ENCODE data around the gene RASA3. TPM values are rescaled to one million over a fixed set of nuclear protein-coding genes. Genes with fewer than 3 reads are reported as not detected.

Gene RASA3
- total and polyA plus RNA-seq, 9 of the 15 experiments (the other 6 are each of a cell fraction or from before 2014, with no cell fraction given), result 0.72 to 25.3 (median 14.4) TPM

DNA sequence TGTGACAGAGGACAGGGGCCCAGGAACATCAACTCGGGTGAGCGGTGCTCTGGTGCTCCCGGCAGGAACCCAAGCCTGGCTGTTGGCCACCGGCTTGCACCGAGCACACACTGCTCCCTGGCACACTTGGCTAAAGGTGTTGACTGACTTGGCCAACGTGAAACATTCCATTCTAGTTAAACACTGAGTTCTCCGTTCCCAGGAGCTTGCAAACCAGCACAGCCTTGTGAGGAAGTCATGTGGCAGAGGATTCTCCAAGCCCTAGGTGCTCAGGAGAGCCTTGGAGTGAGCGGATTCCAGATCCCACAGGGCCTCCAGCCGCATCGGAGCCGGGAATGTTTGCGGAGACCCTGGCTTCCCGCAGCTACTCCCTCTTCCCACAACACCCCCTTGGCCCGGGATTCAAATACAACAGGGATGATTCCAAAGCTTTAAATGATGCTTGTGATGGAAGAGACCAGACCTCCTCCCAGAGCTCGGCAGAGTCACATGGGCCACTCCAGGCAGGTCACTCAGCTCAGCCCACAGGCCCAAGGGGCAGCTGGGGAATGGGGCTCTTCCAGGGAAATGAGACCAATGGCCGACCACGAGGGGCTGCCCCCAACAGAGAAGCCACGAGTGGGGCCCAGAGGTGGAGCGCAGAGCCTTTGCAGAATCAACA is 161.5 kb downstream of the RASA3 start:
- H3K79me2 ChIP-seq (ENCODE audit: control insufficient read depth, insufficient read depth, low read length), result no peaks in the 10 kb centered on the region
- intact Hi-C loops (cut with micrococcal nuclease) (no loop called here), in situ Hi-C loops (cut with MboI) (no loop called here)
- DNase-seq (ENCODE audit: extremely low read depth in 1 of 4, low spot score in 3 of 4) (no peak), FAIRE-seq (no peak), ATAC-seq (no peak)
- H3K27ac ChIP-seq (ENCODE audit: extremely low read depth, low read depth, low read length), result no peak overlapping the region
- H3K9ac ChIP-seq (ENCODE audit: insufficient read depth in 1 of 2, low read depth in 2 of 2, low read length in 2 of 2), result no peak overlapping the region
- H3K4me1 ChIP-seq (replicated peaks in 1 of 2; ENCODE audit: control insufficient read depth in 2 of 2, insufficient read depth in 2 of 2, low read length in 2 of 2), result no peaks in the 10 kb centered on the region
- no peaks in the 10 kb centered on the region for H3K9me1 ChIP-seq (ENCODE audit: control insufficient read depth, insufficient read depth, low read length)
- no TSS peak for BruUV-seq (replicated peaks)
- H2AFZ ChIP-seq (ENCODE audit: low read depth, low read length), result no peak overlapping the region
- peaks cover 6% of the 10 kb centered on the region; the same call in 1 of the 3 replicates for H3K36me3 ChIP-seq (ENCODE audit: control insufficient read depth, insufficient read depth, low read length)
- ChIA-PET CTCF (ENCODE audit: low intra/inter-chr PET ratio) (no interaction called here), POLR2A (no interaction called here)
- H3K9me3 ChIP-seq (replicated peaks; ENCODE audit: control insufficient read depth, insufficient read depth, low read depth, low read length), result no peaks in the 10 kb centered on the region
- no peaks in the 10 kb centered on the region for H4K20me1 ChIP-seq (replicated peaks; ENCODE audit: control insufficient read depth, insufficient read depth, low read length)
- H3K4me3 ChIP-seq, result no peak overlapping the region
- 60% methylated on average over 11 of the region's 19 CpGs for WGBS (ENCODE audit: insufficient coverage, low coverage, missing lambda C conversion rate)
- no peaks in the 10 kb centered on the region for H3K27me3 ChIP-seq (ENCODE audit: control insufficient read depth in 2 of 2, insufficient read depth in 2 of 2, low read length in 2 of 2)
- no peak overlapping the region for H3K4me2 ChIP-seq (ENCODE audit: insufficient read depth, low read length)
- TF ChIP-seq SRSF7 (optimal IDR thresholded peaks at IDR 0.05; ENCODE audit: low read depth, low read length) (no peak), RREB1 (CRISPR knock-in tag; IDR thresholded peaks at IDR 0.05) (no peak), ZNF224 (CRISPR knock-in tag; IDR thresholded peaks at IDR 0.05) (no peak), ZNF274 (IDR thresholded peaks at IDR 0.05; ENCODE audit: borderline replicate concordance, low read depth, low read length) (no peak), ZZZ3 (IDR thresholded peaks at IDR 0.05) (no peak), ZFPM2 (CRISPR knock-in tag; IDR thresholded peaks at IDR 0.05) (no peak)
- TF ChIP-seq, protein P1, sequence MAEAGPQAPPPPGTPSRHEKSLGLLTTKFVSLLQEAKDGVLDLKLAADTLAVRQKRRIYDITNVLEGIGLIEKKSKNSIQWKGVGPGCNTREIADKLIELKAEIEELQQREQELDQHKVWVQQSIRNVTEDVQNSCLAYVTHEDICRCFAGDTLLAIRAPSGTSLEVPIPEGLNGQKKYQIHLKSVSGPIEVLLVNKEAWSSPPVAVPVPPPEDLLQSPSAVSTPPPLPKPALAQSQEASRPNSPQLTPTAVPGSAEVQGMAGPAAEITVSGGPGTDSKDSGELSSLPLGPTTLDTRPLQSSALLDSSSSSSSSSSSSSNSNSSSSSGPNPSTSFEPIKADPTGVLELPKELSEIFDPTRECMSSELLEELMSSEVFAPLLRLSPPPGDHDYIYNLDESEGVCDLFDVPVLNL (CRISPR knock-in tag; IDR thresholded peaks at IDR 0.05; ENCODE audit: low read depth), result no peak
- TF ChIP-seq, protein P2, sequence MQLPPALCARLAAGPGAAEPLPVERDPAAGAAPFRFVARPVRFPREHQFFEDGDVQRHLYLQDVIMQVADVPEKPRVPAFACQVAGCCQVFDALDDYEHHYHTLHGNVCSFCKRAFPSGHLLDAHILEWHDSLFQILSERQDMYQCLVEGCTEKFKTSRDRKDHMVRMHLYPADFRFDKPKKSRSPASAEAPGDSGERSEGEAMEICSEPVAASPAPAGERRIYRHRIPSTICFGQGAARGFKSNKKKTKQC (CRISPR knock-in tag; IDR thresholded peaks at IDR 0.05), result no peak

Data from K562 (cell line).